ENCODE results near the gene ST7.
"Not testable (repeated sequence)": the region's sequence is repeated elsewhere in the genome, so short reads cannot be mapped to it uniquely, and the experiment has no call there.

ST7 gene

GRCh38 chr7:117243390-117243789 lies 290.1 kb downstream of the ST7 start:
- DNase-seq, result no peak

- DNase-seq, result not testable (repeated sequence)
These were observed 292.4 kb downstream of the ST7 start for GRCh38 chr7:117245703-117246102.

- no peak for DNase-seq
These were observed 294.5 kb downstream of the ST7 start for GRCh38 chr7:117247809-117248208.

GRCh38 chr7:117248829-117249228 lies 295.5 kb downstream of the ST7 start:
- DNase-seq, result no peak

- DNase-seq, result no peak
These were observed 296.4 kb downstream of the ST7 start for GRCh38 chr7:117249696-117250095.

- DNase-seq, result no peak
These were observed 296.9 kb downstream of the ST7 start for GRCh38 chr7:117250245-117250644.

GRCh38 chr7:117250801-117251200 lies 297.5 kb downstream of the ST7 start:
- DNase-seq, result no peak

GRCh38 chr7:117251687-117252086 lies 298.4 kb downstream of the ST7 start:
- no peak for DNase-seq

- DNase-seq, result no peak
These were observed 306.3 kb downstream of the ST7 start for GRCh38 chr7:117259615-117260014.

- no peak for DNase-seq
These were observed 309.2 kb downstream of the ST7 start for GRCh38 chr7:117262546-117262945.

GRCh38 chr7:117264716-117265115 lies 311.4 kb downstream of the ST7 start:
- no peak for DNase-seq

GRCh38 chr7:117269417-117269816 lies 316.1 kb downstream of the ST7 start:
- no peak for DNase-seq

- no peak for DNase-seq
These were observed 316.6 kb downstream of the ST7 start for GRCh38 chr7:117269886-117270285.

GRCh38 chr7:117270371-117270770 lies 317.1 kb downstream of the ST7 start:
- DNase-seq, result no peak

- no peak for DNase-seq
These were observed 318.3 kb downstream of the ST7 start for GRCh38 chr7:117271566-117271965.

GRCh38 chr7:117272017-117272759 lies 318.9 kb downstream of the ST7 start:
- DNase-seq, result no peak

- DNase-seq, result no peak
These were observed 320.0 kb downstream of the ST7 start for GRCh38 chr7:117273325-117273724.

GRCh38 chr7:117273814-117274225 lies 320.5 kb downstream of the ST7 start:
- no peak for DNase-seq

GRCh38 chr7:117274951-117275350 lies 321.6 kb downstream of the ST7 start:
- no peak for DNase-seq

GRCh38 chr7:117277576-117277975 lies 324.3 kb downstream of the ST7 start:
- no peak for DNase-seq

GRCh38 chr7:117278040-117278439 lies 324.7 kb downstream of the ST7 start:
- DNase-seq, result no peak

- DNase-seq, result no peak
These were observed 325.9 kb downstream of the ST7 start for GRCh38 chr7:117279203-117279602.

Data from hematopoietic multipotent progenitor cell treated with erythropoietin and hydrocortisone succinate and interleukin-3 and kit ligand, for 6 days (in vitro differentiated cells).